PFSK-1 (cell line): ENCODE data around the gene PTPRN2.

Source experiments
- FOXP2 ChIP-seq: optimal IDR thresholded peaks from 2 replicates; pipeline ENCODE3; 2011; ENCODE audit warnings: borderline replicate concordance, control low read depth, inconsistent platforms; ENCODE audit not compliant: insufficient read depth; ENCODE audit errors: extremely low read length, extremely low read depth
- POLR2AphosphoS5 ChIP-seq: IDR thresholded peaks from 2 replicates; pipeline ENCODE4 v1.6.1; 2012; ENCODE audit warnings: low read depth, mild to moderate bottlenecking, control low read depth, low read length, moderate library complexity
- REST ChIP-seq, 2 experiments: IDR thresholded peaks; 2 replicates each; pipeline versions ENCODE4 v1.6.1 to v1.8.0; 2011 to 2012; ENCODE audit warnings: low read depth in 2 of 2, low read length in 2 of 2, control low read depth in 1 of 2, inconsistent platforms in 1 of 2, mild to moderate bottlenecking in 1 of 2, moderate library complexity in 1 of 2; ENCODE audit not compliant: insufficient read depth in 1 of 2
- SIN3A ChIP-seq: IDR thresholded peaks from 2 replicates; pipeline ENCODE4 v1.6.1; 2012; ENCODE audit warnings: mild to moderate bottlenecking, low read length, moderate library complexity, borderline replicate concordance; ENCODE audit not compliant: insufficient read depth
- TAF1 ChIP-seq: IDR thresholded peaks from 2 replicates; pipeline ENCODE4 v1.6.1; 2012; ENCODE audit warnings: low read length, control low read depth, borderline replicate concordance; ENCODE audit not compliant: insufficient read depth

Gene PTPRN2

GRCh38 chr7:157863176-157863575, 724.4 kb downstream of the PTPRN2 start:
- TF ChIP-seq FOXP2 (no peak), REST (IDR thresholded peaks at IDR 0.05; ENCODE audit: insufficient read depth in 1 of 2, low read depth in 2 of 2, low read length in 2 of 2) (no peak), POLR2AphosphoS5 (no peak), TAF1 (no peak), SIN3A (no peak)

- TF ChIP-seq POLR2AphosphoS5, result no peak
- TF ChIP-seq REST (IDR thresholded peaks at IDR 0.05; ENCODE audit: insufficient read depth in 1 of 2, low read depth in 2 of 2, low read length in 2 of 2), result no peak
- no peak for TF ChIP-seq TAF1
- no peak for TF ChIP-seq SIN3A
- TF ChIP-seq FOXP2, result no peak
Measured at GRCh38 chr7:157862731-157863130, 724.9 kb downstream of the PTPRN2 start.

- no peak for TF ChIP-seq POLR2AphosphoS5
- TF ChIP-seq REST (IDR thresholded peaks at IDR 0.05; ENCODE audit: insufficient read depth in 1 of 2, low read depth in 2 of 2, low read length in 2 of 2), result no peak
- TF ChIP-seq FOXP2, result no peak
- no peak for TF ChIP-seq SIN3A
- no peak for TF ChIP-seq TAF1
Measured at GRCh38 chr7:157861551-157861950, 726.1 kb downstream of the PTPRN2 start.

- TF ChIP-seq REST (IDR thresholded peaks at IDR 0.05; ENCODE audit: insufficient read depth in 1 of 2, low read depth in 2 of 2, low read length in 2 of 2) (no peak), POLR2AphosphoS5 (no peak), FOXP2 (no peak), TAF1 (no peak), SIN3A (no peak)
Measured at GRCh38 chr7:157861031-157861491, 726.6 kb downstream of the PTPRN2 start.

- TF ChIP-seq POLR2AphosphoS5 (no peak), SIN3A (no peak), TAF1 (no peak), FOXP2 (no peak), REST (IDR thresholded peaks at IDR 0.05; ENCODE audit: insufficient read depth in 1 of 2, low read depth in 2 of 2, low read length in 2 of 2) (no peak)
Measured at GRCh38 chr7:157860406-157860805, 727.2 kb downstream of the PTPRN2 start.
